ENCODE measurements around the gene DAPK1. TPM values are rescaled to one million over a fixed set of nuclear protein-coding genes. Genes with fewer than 3 reads are reported as not detected.

The DAPK1 gene
- total and polyA plus RNA-seq, 8 donors = 78.2 to 242 (median 215) TPM

- peaks cover 0 to 8% of the 10 kb centered on the region in 2 donors for H3K4me1 ChIP-seq
- H3K36me3 ChIP-seq = peaks cover 0 to 36% of the 10 kb centered on the region in 2 donors
- no peaks in the 10 kb centered on the region for H3K9me3 ChIP-seq
- TF ChIP-seq CTCF (IDR thresholded peaks at IDR 0.05) = no peak
- intact Hi-C loops (cut with DNase I) = no loop called here
- no peak overlapping the region for H3K4me3 ChIP-seq
- H3K27me3 ChIP-seq = no peaks in the 10 kb centered on the region
- ATAC-seq (no peak), DNase-seq (no peak)
- no peak overlapping the region for H3K27ac ChIP-seq
Observed at GRCh38 chr9:87733273-87734052, 235.8 kb downstream of the DAPK1 start.

- no peak overlapping the region for H3K27ac ChIP-seq
- TF ChIP-seq CTCF (IDR thresholded peaks at IDR 0.05) = no peak
- H3K36me3 ChIP-seq = peaks cover 0 to 30% of the 10 kb centered on the region in 2 donors
- ATAC-seq (no peak), DNase-seq (no peak)
- H3K27me3 ChIP-seq = no peaks in the 10 kb centered on the region
- no peak overlapping the region for H3K4me3 ChIP-seq
- intact Hi-C loops (cut with DNase I) = no loop called here
- H3K9me3 ChIP-seq = no peaks in the 10 kb centered on the region
- H3K4me1 ChIP-seq = peaks cover 0 to 8% of the 10 kb centered on the region in 2 donors
Observed at GRCh38 chr9:87734106-87734505, 236.4 kb downstream of the DAPK1 start.

GRCh38 chr9:87739546-87739945 is 241.9 kb downstream of the DAPK1 start:
- ATAC-seq = no peak
- Histone ChIP-seq H3K36me3 (no peaks in the 10 kb centered on the region), H3K27ac (no peak overlapping the region), H3K4me3 (no peak overlapping the region), H3K9me3 (peaks cover 0 to 14% of the 10 kb centered on the region in 2 donors), H3K4me1 (no peaks in the 10 kb centered on the region), H3K27me3 (peaks cover 0 to 18% of the 10 kb centered on the region in 2 donors)
- intact Hi-C loops (cut with DNase I) = no loop called here
- no peak for TF ChIP-seq CTCF (IDR thresholded peaks at IDR 0.05)
- DNase-seq = no peak

- TF ChIP-seq CTCF (IDR thresholded peaks at IDR 0.05) = no peak
- ATAC-seq = no peak
- Histone ChIP-seq H3K9me3 (peaks cover 0 to 14% of the 10 kb centered on the region in 2 donors), H3K36me3 (no peaks in the 10 kb centered on the region), H3K27ac (no peak overlapping the region), H3K4me3 (no peak overlapping the region), H3K4me1 (no peaks in the 10 kb centered on the region), H3K27me3 (peaks cover 0 to 18% of the 10 kb centered on the region in 2 donors)
- intact Hi-C loops (cut with DNase I) = no loop called here
- no peak for DNase-seq
Observed at GRCh38 chr9:87740209-87740608, 242.5 kb downstream of the DAPK1 start.

- no peak for DNase-seq
- intact Hi-C loops (cut with DNase I) = no loop called here
Observed at GRCh38 chr9:87741326-87741725, 243.7 kb downstream of the DAPK1 start.

More at GRCh38 chr9:87741326-87741725, 243.7 kb downstream of the DAPK1 start:
- no peak for ATAC-seq
- H3K36me3 ChIP-seq = no peaks in the 10 kb centered on the region
- peaks cover 0 to 18% of the 10 kb centered on the region in 2 donors for H3K27me3 ChIP-seq
- H3K4me1 ChIP-seq = no peaks in the 10 kb centered on the region
- no peak overlapping the region for H3K4me3 ChIP-seq
- TF ChIP-seq CTCF (IDR thresholded peaks at IDR 0.05) = no peak
- H3K27ac ChIP-seq = no peak overlapping the region
- H3K9me3 ChIP-seq = peaks cover 0 to 14% of the 10 kb centered on the region in 2 donors
